Cortex of kidney (tissue), 1 donor: ENCODE data around the gene ZMYND11.
"Not testable (repeated sequence)": the region's sequence is repeated elsewhere in the genome, so short reads cannot be mapped to it uniquely, and the experiment has no call there.

Experiments
- DNase-seq: peaks from one replicate; lab custom pipeline; 2025; lab: John Stamatoyannopoulos, UW

The ZMYND11 gene

DNA sequence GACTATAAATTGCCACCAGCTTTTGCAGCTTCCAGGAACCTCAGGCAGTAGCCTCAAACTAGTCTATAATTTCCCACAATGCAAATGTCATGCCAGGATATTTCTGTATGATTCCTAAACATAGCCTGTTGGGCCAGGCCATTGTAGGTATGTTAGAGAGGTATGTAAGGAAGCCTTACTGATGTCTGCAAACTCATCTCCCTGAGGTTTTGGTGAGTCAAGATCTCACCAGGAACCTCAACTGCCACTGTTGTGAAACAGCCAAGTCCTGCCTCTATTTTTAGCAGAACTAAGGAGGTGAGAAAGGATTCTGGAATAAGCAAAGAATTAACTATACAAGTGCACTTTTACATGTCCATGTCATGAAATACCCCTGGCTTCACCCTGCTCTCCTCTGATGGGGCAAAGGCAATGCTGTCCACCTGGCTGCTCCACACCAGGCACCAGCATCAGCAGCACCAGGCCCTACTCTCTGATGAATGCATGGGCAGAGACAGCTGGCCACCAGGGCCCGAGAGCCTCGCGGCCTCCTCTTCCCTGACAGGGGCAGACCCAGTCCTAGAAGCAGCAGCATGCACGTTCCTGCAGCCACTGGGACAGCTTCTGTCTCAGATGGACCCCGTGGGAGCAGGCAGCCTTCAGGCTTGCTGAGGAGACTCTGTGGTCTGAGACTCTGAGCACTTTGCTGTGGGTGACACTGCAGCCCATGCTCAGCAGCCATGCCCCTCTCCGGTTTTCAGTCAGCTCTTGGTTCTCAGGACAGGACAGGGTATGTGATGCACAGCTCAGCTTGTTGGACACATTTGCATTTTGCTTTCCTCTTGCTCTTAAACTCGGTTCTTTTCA, 147.3 kb downstream of the ZMYND11 start:
- DNase-seq, result no peak

DNA sequence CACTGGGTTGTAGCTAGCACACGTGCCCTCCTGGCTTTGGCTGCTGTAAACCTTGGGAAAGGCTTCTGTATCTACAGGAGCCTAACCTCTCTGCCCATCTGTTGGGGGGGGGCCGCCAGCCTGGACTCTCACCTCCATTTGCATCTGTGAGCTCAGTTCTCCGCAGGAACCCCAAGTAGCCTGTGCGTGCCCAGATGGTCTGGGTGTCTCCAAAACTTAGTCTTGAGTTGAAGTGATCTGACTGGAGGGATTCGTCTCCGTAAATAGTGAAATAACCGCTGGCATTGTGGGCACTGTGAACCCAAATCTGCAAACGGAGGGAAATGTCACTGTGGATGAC, 147.9 kb downstream of the ZMYND11 start:
- no peak for DNase-seq

DNA sequence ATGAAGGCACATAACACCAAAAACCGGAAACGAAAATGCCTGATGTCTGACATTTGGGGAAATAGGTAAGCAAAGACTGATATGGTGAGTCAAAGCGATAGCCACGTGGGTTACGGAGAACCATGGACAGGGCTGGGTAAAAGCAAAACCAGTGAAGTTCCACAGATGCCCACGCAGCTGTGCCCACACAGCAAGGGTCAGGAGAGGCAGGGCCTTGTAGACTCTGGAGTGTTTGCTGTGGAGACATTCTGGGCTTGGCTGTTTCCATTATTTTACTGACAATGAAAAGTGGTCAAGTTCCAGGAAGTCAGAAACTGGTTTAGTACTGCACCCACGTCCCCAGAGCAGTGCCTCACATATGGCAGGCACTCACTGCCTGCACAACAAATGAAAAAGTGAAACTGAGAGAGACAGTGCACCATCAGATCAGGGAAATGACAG, 148.7 kb downstream of the ZMYND11 start:
- DNase-seq, result no peak

DNA sequence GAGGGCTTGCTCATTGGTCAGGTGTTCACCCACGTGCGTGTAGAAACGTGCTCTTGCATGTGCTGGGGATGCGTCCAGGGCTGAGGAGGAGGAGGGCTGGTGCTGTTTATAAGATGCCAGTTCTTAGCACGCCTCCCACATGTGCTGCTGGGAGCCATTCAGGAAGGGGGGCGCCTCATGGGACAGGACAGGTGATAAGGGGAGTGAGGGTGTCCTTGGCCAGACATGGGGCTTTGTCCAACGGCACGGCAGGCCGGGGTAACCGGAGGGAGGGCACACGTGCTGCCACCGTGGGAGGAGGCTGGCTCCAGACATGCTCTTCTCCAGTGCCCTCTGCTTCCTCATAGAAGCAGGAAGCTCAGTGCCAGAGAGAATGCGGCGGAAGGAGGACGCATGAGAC, 150.0 kb downstream of the ZMYND11 start:
- DNase-seq, result no peak

DNA sequence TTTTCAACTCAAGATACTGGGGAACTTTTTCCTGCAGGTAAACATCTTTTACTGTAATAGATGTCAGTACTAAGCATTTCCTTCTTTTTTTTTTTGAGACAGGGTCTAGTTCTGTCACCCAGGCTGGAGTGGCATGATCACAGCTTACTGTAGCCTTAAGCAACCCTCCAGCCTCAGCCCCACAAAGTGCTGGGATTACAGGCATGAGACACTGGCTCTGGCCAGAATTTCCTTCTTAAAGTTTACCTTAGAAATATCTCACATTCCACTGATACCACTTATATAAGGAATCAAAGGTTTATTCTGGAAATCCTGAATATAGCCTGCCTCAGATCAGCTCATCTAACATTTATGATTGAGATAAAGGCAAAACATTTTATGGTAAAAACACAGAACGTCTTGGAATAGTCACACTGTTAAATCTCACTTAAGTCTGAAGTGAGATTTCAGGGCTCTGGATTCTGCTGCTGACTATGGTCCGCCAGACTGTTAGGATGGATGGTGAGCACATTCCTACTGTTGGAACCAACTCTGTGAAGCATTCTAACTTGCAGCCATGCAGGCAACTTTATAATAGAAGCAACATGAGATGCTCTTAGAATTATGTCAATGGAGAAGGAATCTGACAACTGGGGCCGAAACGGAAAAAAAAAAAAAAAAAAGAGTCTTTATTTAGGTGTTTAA, 151.9 kb downstream of the ZMYND11 start:
- no peak for DNase-seq

DNA sequence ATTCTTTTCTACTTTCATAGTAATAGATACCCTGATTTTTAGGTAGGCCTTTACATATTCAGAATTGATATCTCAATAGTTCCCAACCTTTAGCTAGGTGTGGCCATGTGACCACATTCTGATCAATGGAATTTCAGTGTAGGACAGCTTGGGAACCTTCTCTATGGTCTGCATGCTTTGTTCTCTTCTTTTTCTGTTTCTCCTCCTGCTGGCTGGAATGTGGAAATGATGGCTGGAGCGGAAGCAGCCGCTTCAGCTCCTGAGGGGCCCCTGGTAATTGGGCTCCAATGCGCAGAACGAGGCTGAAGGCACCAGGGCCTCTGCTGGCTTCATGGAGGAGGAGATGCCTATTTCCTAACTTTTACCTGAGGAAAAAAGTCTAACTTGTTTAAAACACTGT, 152.6 kb downstream of the ZMYND11 start:
- DNase-seq, result no peak

DNA sequence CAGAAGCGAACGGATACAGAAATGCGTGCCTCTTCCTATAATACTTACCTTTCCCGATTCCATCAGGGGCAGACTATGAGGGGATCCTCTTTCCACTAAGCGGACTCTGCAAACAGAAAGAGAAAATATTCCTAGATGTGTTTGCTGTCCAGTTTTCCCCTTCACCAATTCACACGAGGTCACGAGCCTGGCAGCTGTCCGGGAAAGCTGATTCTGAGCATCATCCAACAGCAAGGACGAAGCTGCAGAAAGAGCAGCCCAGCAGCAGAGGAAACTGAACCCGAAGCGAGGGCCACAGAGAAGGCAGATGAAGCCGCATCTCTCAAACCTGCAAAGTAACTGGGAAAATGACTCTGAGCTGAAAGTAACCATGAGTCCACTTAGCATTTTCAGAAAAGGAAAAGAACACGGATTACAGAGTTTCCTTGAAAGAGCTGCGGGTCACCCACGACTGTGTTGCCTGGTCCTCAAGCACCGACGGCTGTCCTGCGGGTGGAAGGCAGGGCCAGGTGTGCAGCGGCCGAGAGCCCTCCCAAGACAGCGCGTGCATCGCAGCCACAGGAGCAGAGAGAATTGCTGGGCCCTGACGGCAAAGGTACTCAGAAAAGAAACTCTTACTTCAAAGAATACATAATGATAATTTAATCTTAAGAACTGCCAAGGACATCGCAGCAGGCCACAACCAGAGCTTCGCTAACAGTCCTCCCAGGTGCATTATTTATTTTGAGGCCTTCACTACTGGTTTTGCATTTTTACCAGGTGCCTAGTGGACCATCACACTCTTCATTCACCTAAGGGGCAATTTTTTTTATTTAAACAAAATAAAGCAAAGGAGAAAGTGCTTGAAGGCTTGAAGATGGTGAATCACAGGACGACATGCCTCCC, 153.3 kb downstream of the ZMYND11 start:
- DNase-seq, result no peak

DNA sequence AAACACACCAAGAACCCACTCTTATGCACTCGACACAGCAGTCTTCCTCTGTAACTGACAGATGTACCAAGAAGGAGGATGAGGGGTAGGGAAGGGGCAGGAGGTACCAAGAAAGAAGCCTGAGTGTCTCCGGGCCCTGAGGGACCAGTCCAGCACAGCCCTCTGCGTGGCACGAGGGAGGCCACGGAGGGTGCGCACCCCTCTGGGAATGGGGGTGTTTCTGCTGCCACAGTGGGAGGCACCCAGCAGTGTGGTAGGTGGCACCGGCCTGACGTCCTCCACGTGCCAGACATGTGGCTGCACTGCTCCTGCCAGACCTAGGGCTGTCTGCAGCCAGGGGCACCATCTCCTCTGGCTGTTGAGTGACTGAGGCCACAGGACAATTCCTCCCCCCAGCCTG, 154.3 kb downstream of the ZMYND11 start:
- DNase-seq, result no peak

DNA sequence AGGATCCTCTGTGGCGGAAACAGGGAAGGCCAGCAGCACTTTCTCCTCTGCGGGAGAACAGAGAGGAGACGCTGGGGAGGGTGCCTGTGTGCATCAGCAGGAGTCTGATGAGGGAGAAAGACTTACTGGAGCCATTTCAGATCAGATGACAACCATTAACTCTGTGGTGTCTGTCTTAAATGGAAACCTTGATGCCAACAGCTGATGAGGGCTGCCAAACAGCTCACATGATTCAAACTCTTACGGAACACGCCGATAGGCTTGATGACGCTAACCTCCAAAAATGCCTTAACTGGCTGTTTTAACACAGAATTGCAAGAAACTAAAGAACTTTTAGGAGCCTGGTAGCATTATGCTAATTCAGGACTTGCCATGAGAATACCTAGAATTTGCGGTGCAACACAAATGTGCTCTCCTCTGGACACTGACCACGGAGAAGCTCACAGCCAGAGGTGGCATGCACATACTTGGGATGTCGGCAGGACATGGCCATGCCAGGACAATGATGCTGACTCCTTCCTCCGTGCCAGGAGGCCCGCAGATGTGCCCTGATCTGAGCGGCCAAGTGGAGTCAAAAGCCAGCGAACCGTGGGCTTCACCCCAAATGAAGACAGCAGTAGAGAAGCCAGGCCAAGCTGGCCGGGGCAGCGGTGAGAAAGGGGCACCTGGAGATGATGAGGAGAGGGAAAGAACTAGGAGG, 154.9 kb downstream of the ZMYND11 start:
- no peak for DNase-seq

DNA sequence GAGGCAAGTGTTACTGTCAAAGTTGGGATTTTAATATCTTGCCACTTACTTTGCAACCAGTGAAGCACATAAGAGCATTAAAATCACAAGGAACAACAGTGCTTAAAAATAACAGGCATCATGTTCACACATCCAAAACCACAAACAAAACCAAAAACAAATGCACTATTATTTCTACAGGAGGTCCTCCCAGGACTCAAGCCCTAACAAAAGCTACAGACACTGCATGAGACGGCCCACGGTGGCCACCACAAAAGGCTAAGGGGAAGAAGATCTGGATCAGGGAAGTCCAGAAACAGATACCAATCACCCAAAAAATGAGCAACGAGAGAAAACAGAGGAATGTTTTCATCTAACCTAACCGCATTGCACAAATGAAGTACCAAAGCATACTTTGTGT, 158.4 kb downstream of the ZMYND11 start:
- DNase-seq, result no peak

DNA sequence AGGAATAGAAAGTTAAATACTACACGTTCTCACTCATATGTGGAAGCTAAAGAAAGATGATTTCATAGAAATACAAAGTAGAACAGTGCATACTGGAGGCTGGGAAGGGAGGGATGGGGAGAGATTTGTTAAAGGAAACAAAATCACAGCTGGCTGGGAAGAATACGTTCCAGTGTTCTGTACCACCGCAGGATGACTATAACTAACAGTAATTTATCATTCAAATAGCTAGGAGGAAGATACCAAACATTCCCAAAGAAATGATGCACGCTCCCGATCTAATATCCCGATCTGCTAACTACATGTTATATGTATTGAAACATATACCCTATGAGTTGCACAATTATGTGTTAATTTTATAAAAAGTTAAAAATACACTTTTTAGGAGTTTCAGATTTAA, 162.3 kb downstream of the ZMYND11 start:
- no peak for DNase-seq

DNA sequence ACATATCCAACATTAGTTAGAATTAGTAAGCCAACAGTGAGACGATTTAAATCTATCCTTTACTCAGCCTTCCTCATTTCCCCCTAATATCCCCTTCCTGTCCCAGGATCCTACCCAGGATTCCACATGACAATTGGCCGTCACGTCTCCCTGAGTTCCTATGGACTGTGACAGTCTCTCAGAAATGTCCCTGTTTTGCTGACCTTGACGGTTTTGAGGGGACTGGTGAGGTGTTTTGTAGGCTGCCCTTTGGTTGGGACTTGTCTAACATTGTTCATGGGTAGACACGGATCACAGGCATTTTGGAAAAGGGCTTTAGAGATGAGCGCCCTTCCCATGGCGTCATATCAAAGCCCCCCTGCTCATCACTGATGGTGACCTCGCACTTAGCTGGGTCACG, 162.8 kb downstream of the ZMYND11 start:
- no peak for DNase-seq

DNA sequence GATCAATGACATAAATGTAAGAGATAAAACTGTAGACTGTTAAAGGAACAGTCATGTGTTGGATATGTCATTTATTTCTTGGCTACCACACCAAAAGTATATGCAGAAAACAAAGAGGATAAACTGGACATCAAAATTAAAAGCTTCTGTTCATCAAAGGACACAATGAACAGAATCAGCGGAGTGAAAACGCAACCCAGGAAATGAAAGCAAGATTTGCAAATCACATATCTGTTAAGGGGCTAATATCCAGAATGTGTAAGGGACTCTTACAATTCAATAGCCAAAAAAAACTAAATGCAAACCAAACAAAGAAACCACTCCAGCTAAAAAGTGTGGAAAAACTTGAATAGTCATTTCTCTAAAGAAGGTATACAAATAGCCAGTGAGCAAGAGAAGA, 164.3 kb downstream of the ZMYND11 start:
- DNase-seq, result no peak

DNA sequence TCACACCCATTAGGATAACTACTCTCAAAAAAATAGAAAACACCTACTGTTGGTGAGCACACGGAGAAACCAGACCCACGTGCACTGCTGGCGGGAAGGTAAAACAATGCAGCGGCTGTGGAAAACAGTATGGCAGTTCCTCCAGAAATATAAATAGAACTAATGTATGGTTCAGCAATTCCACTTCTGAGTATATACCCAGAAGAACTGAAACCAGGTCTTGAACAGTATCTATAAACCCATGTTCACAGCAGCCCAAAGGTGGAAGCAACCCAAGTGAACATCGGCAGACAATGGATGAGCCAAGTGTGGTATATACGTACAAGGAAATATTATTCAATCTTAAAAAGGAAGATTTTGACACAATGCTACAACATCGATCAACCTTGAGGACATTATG, 164.7 kb downstream of the ZMYND11 start:
- no peak for DNase-seq

DNA sequence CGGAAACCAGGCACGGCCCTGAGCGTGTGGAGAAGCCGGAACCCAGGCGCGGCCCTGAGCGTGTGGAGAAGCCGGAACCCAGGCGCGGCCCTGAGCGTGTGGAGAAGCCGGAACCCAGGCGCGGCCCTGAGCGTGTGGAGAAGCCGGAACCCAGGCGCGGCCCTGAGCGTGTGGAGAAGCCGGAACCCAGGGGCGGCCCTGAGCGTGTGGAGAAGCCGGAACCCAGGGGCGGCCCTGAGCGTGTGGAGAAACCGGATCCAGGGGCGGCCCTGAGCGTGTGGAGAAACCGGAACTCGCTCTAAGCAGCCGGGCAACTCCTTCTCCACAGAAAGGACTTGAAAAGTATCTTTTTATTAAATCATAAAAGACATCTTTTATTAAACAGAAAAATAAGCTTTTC, 165.3 kb downstream of the ZMYND11 start:
- DNase-seq, result not testable (repeated sequence)

DNA sequence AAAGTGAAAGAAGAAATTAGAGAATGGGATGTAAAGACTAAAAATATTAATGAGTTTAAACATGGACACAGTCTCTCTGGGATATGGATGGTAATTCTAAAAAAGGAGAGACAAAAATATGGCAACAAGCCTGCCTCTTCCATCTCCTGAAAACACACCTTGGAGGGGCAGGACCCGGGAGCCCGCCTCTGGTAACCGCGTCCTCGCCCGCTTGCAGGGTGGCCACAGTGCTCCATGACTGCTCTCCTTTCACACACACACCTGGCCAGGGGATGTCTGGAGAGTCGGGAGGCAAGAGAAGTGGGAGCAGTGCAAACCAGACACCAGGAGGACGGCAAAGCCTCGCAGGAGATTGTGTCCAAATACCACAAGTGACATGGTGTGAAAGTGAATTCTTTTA, 166.3 kb downstream of the ZMYND11 start:
- DNase-seq, result no peak
